Activated CD8-positive, alpha-beta memory T cell treated with anti-CD3 and anti-CD28 coated beads for 36 hours (primary cell): ENCODE measurements around the gene EXT2. TPM values are rescaled to one million over a fixed set of nuclear protein-coding genes. Genes with fewer than 3 reads are reported as not detected.

Source experiments
- CTCF ChIA-PET: fragments of 350-600 bp; sonication (Branson Sonifier 250); formaldehyde crosslinking; loops from one replicate; lab custom pipeline; 2021; ENCODE audit warnings: antibody characterized with exemption; lab: Charles Lee
- POLR2A ChIA-PET: fragments of 350-600 bp; sonication (Branson Sonifier 250); formaldehyde crosslinking; loops from one replicate; lab custom pipeline; 2021; ENCODE audit warnings: antibody characterized with exemption; lab: Charles Lee
- total RNA-seq, 2 experiments: library from RNA; stranded (reverse); gene quantifications; one replicate each; pipeline ENCODE4 v1.2.3, GENCODE V29; 2021

The EXT2 gene
- 10 to 100 TPM; 32.4 to 35.2 TPM for total RNA-seq

GRCh38 chr11:44095506-44096359 is at the start of gene EXT2:
Gene EXT2, plus strand, starts transcription at chr11:44095678. Its CDS starts 12,035 bp downstream, at chr11:44107713.
- POLR2A ChIA-PET = interaction anchor here (1.3 kb wide), 1 partner anchor 13 kb away, joined by 3 read pairs; no protein-coding TSS in a partner anchor

GRCh38 chr11:44046182-44046581 is 49.3 kb upstream of the EXT2 start:
- ChIA-PET POLR2A (no interaction called here), CTCF (no interaction called here)

More at GRCh38 chr11:44095506-44096359, at the start of gene EXT2:
- CTCF ChIA-PET = interaction anchor here (0.7 to 3.0 kb wide), 14 partner anchors 9 to 207 kb away, joined by 3 to 35 read pairs (median 4); no protein-coding TSS in a partner anchor

- ChIA-PET CTCF (no interaction called here), POLR2A (no interaction called here)
These were observed 48.2 kb upstream of the EXT2 start for GRCh38 chr11:44047298-44047697.

GRCh38 chr11:44047931-44048431 is 47.5 kb upstream of the EXT2 start, which contains the start of gene ACCSL:
Gene ACCSL, plus strand, starts transcription at chr11:44047981. Its CDS starts 56 bp downstream, at chr11:44048037.
- ChIA-PET POLR2A (no interaction called here), CTCF (no interaction called here)

- CTCF ChIA-PET = no interaction called here
- POLR2A ChIA-PET = no interaction called here
These were observed 45.6 kb upstream of the EXT2 start for GRCh38 chr11:44049832-44050231.

- POLR2A ChIA-PET = no interaction called here
These were observed 44.3 kb upstream of the EXT2 start for GRCh38 chr11:44051171-44051570.

GRCh38 chr11:44057340-44057739 is 38.1 kb upstream of the EXT2 start:
- CTCF ChIA-PET = no interaction called here
- POLR2A ChIA-PET = no interaction called here

More at GRCh38 chr11:44051171-44051570, 44.3 kb upstream of the EXT2 start:
- CTCF ChIA-PET = no interaction called here

GRCh38 chr11:44058275-44058674 is 37.2 kb upstream of the EXT2 start:
- CTCF ChIA-PET = interaction anchor here (0.9 kb wide), 1 partner anchor 37 kb away, joined by 3 read pairs; the partner anchor contains the start of gene EXT2

GRCh38 chr11:44065161-44065661 is 30.3 kb upstream of the EXT2 start:
- CTCF ChIA-PET = interaction anchor here (0.6 to 1.5 kb wide), 6 partner anchors 23 to 649 kb away, joined by 3 to 4 read pairs (median 4); no protein-coding TSS in a partner anchor
- POLR2A ChIA-PET = interaction anchor here (0.7 kb wide), 2 partner anchors 36 to 1115 kb away, joined by 4 to 7 read pairs; no protein-coding TSS in a partner anchor

More at GRCh38 chr11:44058275-44058674, 37.2 kb upstream of the EXT2 start:
- POLR2A ChIA-PET = no interaction called here

GRCh38 chr11:44065841-44066731 is 29.4 kb upstream of the EXT2 start, which contains the start of gene ACCS:
Gene ACCS, plus strand, starts transcription at chr11:44066270. Its CDS starts 1,358 bp downstream, at chr11:44067628.
- ChIA-PET CTCF (interaction anchor here (0.6 to 1.5 kb wide), 6 partner anchors 12 to 235 kb away, joined by 3 to 4 read pairs (median 3); no protein-coding TSS in a partner anchor), POLR2A (interaction anchor here (0.6 kb wide), 1 partner anchor 1856 kb away, joined by 3 read pairs; no protein-coding TSS in a partner anchor)

GRCh38 chr11:44066732-44067141 is 28.7 kb upstream of the EXT2 start:
- CTCF ChIA-PET = interaction anchor here (0.6 to 1.5 kb wide), 5 partner anchors 13 to 236 kb away, joined by 3 to 4 read pairs (median 3); no protein-coding TSS in a partner anchor
- POLR2A ChIA-PET = interaction anchor here (0.6 kb wide), 1 partner anchor 1855 kb away, joined by 3 read pairs; no protein-coding TSS in a partner anchor

- ChIA-PET CTCF (no interaction called here), POLR2A (no interaction called here)
These were observed 28.2 kb upstream of the EXT2 start for GRCh38 chr11:44067266-44067665.

GRCh38 chr11:44068180-44068579 is 27.3 kb upstream of the EXT2 start:
- ChIA-PET POLR2A (no interaction called here), CTCF (interaction anchor here (5.4 kb wide), 1 partner anchor 26 kb away, joined by 26 read pairs; the partner anchor contains the start of gene EXT2)

- POLR2A ChIA-PET = no interaction called here
These were observed 24.3 kb upstream of the EXT2 start for GRCh38 chr11:44071157-44071556.

GRCh38 chr11:44072757-44073658 is 22.5 kb upstream of the EXT2 start:
- ChIA-PET POLR2A (no interaction called here), CTCF (interaction anchor here (5.4 kb wide), 1 partner anchor 22 kb away, joined by 26 read pairs; the partner anchor contains the start of gene EXT2)

More at GRCh38 chr11:44071157-44071556, 24.3 kb upstream of the EXT2 start:
- CTCF ChIA-PET = interaction anchor here (0.8 to 5.4 kb wide), 2 partner anchors 10 to 23 kb away, joined by 3 to 26 read pairs; partner anchors contain the start of gene EXT2

GRCh38 chr11:44078794-44079193 is 16.7 kb upstream of the EXT2 start:
- ChIA-PET POLR2A (no interaction called here), CTCF (no interaction called here)

GRCh38 chr11:44079376-44079775 is 16.1 kb upstream of the EXT2 start:
- ChIA-PET CTCF (no interaction called here), POLR2A (no interaction called here)
